ENCODE data around the gene WWOX. TPM values are rescaled to one million over a fixed set of nuclear protein-coding genes. Genes with fewer than 3 reads are reported as not detected.

The WWOX gene
- total RNA-seq, 1 donor from 2014 or later: 8.9 TPM

DNA sequence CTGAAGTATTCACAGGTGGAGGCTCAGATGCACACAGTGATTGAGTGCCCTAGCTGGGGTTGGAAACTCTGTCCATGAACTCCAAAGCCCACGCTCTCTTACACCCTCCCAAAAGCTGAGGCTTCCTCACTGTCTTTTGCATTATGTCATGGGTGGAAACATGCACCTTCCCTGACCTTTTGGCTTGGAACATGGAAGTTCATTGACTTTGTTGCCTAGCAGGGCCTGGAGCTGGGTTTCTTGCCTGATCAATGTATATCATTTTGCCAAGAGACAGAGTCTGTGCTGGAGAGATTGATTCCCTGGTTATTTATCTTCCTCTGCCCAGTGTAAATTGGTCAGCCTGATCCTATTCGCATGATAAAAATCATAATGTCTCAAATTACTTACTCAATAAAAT lies 942.7 kb downstream of the WWOX start:
- Histone ChIP-seq H3K27ac (replicated peaks) (no peak overlapping the region), H3K36me3 (no peaks in the 10 kb centered on the region)
- intact Hi-C loops (cut with micrococcal nuclease): no loop called here

GRCh38 chr16:79042886-79043285 lies 943.4 kb downstream of the WWOX start:
- no peak for DNase-seq
- peaks cover 4% of the 10 kb centered on the region for H3K4me1 ChIP-seq
- no peak for TF ChIP-seq CTCF (IDR thresholded peaks at IDR 0.05; ENCODE audit: borderline replicate concordance)
- no peak overlapping the region for H3K4me3 ChIP-seq
- no peaks in the 10 kb centered on the region for H3K27me3 ChIP-seq (ENCODE audit: low read depth)
- H3K9me3 ChIP-seq (replicated peaks): no peaks in the 10 kb centered on the region
- H3K27ac ChIP-seq (replicated peaks): no peak overlapping the region
- H3K36me3 ChIP-seq: no peaks in the 10 kb centered on the region
- intact Hi-C loops (cut with micrococcal nuclease): no loop called here

More for the DNA sequence above, 942.7 kb downstream of the WWOX start:
- no peak for DNase-seq
- Histone ChIP-seq H3K4me1 (peaks cover 10% of the 10 kb centered on the region), H3K27me3 (ENCODE audit: low read depth) (no peaks in the 10 kb centered on the region), H3K4me3 (no peak overlapping the region), H3K9me3 (replicated peaks) (no peaks in the 10 kb centered on the region)
- TF ChIP-seq CTCF (IDR thresholded peaks at IDR 0.05; ENCODE audit: borderline replicate concordance): no peak

- TF ChIP-seq CTCF (IDR thresholded peaks at IDR 0.05; ENCODE audit: borderline replicate concordance): no peak
- no peak overlapping the region for H3K27ac ChIP-seq (replicated peaks)
- no peaks in the 10 kb centered on the region for H3K36me3 ChIP-seq
- no peaks in the 10 kb centered on the region for H3K27me3 ChIP-seq (ENCODE audit: low read depth)
- H3K4me1 ChIP-seq: no peaks in the 10 kb centered on the region
- intact Hi-C loops (cut with micrococcal nuclease): no loop called here
- DNase-seq: no peak
- no peak overlapping the region for H3K4me3 ChIP-seq
- no peaks in the 10 kb centered on the region for H3K9me3 ChIP-seq (replicated peaks)
These were observed 945.7 kb downstream of the WWOX start for GRCh38 chr16:79045191-79045590.

DNA sequence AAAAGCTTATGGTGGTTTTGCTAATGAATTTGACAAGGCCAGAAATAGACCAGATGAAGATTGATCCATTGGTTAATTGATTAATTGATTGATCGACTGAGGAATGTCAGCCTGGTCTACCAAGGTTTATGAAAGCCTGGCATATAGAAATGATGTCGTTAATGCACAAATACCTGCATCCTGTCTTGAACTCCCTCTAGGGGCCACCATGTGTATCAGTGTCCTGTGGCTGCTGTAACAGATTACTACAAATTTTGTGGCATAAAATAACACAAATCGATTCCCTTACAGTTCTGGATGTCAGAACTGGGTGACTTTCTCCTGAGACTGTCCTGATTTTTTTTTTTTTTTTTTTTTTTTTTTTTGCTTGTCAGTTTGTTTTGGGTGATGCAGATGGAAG lies 947.9 kb downstream of the WWOX start:
- Histone ChIP-seq H3K4me3 (no peak overlapping the region), H3K4me1 (no peaks in the 10 kb centered on the region), H3K9me3 (replicated peaks) (no peaks in the 10 kb centered on the region), H3K27me3 (ENCODE audit: low read depth) (no peaks in the 10 kb centered on the region), H3K27ac (replicated peaks) (no peak overlapping the region), H3K36me3 (no peaks in the 10 kb centered on the region)
- intact Hi-C loops (cut with micrococcal nuclease): no loop called here
- TF ChIP-seq CTCF (IDR thresholded peaks at IDR 0.05; ENCODE audit: borderline replicate concordance): peak; percentile 63
- DNase-seq: no peak

DNA sequence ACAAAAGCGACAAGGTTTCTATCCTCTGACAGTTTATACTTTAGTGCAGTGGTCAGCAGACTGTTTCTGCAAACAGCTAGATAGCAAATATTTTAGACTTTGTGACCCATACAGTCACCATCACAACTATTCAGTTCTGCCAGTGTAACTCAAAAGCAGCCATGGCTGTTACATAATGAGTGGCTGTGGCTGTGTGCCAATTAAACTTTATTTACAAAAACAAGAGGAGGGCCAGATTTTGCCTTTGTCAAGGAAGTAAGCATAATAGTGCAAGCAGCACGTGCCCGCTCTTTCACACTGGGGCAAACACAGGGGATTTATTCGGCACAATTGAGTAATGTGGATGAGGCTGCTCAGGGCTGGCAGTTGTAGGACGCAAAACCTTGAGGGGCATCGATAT lies 949.6 kb downstream of the WWOX start:
- Histone ChIP-seq H3K4me3 (no peak overlapping the region), H3K4me1 (no peaks in the 10 kb centered on the region), H3K27me3 (ENCODE audit: low read depth) (no peaks in the 10 kb centered on the region), H3K36me3 (no peaks in the 10 kb centered on the region), H3K9me3 (replicated peaks) (no peaks in the 10 kb centered on the region), H3K27ac (replicated peaks) (no peak overlapping the region)
- DNase-seq: no peak
- no peak for TF ChIP-seq CTCF (IDR thresholded peaks at IDR 0.05; ENCODE audit: borderline replicate concordance)
- intact Hi-C loops (cut with micrococcal nuclease): no loop called here

GRCh38 chr16:79050063-79050462 lies 950.6 kb downstream of the WWOX start:
- Histone ChIP-seq H3K4me3 (no peak overlapping the region), H3K27me3 (ENCODE audit: low read depth) (no peaks in the 10 kb centered on the region), H3K36me3 (no peaks in the 10 kb centered on the region), H3K27ac (replicated peaks) (no peak overlapping the region), H3K9me3 (replicated peaks) (no peaks in the 10 kb centered on the region), H3K4me1 (no peaks in the 10 kb centered on the region)
- TF ChIP-seq CTCF (IDR thresholded peaks at IDR 0.05; ENCODE audit: borderline replicate concordance): no peak
- intact Hi-C loops (cut with micrococcal nuclease): no loop called here
- DNase-seq: no peak

All from left ventricle myocardium inferior (tissue), 1 donor.